ENCODE measurements around the gene IGSF9B.

DNA sequence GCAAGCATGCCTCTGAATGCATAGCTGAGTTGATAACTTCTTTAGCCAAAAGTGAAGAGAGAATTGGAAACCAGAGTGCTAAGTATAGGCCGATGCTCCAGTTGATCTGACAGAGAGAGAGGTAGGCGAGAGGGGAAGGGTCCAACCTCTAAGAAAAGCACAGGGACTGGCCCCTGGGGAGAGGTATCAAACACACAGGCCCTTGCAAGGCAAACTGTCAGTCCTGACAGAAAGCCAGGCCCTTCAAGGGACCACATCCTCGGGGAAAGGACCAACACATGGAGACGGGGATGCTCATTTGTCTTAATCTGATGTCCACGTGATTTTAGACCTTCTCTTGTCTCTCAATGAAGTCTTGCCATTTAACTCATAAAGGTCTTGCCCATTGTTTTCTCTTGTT is 67.6 kb downstream of the IGSF9B start:
- TF ChIP-seq, protein P1, sequence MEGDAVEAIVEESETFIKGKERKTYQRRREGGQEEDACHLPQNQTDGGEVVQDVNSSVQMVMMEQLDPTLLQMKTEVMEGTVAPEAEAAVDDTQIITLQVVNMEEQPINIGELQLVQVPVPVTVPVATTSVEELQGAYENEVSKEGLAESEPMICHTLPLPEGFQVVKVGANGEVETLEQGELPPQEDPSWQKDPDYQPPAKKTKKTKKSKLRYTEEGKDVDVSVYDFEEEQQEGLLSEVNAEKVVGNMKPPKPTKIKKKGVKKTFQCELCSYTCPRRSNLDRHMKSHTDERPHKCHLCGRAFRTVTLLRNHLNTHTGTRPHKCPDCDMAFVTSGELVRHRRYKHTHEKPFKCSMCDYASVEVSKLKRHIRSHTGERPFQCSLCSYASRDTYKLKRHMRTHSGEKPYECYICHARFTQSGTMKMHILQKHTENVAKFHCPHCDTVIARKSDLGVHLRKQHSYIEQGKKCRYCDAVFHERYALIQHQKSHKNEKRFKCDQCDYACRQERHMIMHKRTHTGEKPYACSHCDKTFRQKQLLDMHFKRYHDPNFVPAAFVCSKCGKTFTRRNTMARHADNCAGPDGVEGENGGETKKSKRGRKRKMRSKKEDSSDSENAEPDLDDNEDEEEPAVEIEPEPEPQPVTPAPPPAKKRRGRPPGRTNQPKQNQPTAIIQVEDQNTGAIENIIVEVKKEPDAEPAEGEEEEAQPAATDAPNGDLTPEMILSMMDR (IDR thresholded peaks at IDR 0.05; ENCODE audit: low read depth, low read length, missing input control), result no peak
- TF ChIP-seq EGR1 (IDR thresholded peaks at IDR 0.05; ENCODE audit: low read depth in 2 of 2) (no peak), YY1 (IDR thresholded peaks at IDR 0.05) (no peak), TAF1 (conservative IDR thresholded peaks at IDR 0.05) (no peak), NR2F2 (IDR thresholded peaks at IDR 0.05) (no peak), RAD21 (IDR thresholded peaks at IDR 0.05) (no peak), FOXA1 (IDR thresholded peaks at IDR 0.05) (no peak), SP1 (IDR thresholded peaks at IDR 0.05) (no peak), RXRA (IDR thresholded peaks at IDR 0.05) (no peak), JUND (IDR thresholded peaks at IDR 0.05) (no peak)
- TF ChIP-seq, protein P2, sequence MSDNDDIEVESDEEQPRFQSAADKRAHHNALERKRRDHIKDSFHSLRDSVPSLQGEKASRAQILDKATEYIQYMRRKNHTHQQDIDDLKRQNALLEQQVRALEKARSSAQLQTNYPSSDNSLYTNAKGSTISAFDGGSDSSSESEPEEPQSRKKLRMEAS (IDR thresholded peaks at IDR 0.05), result no peak
- TF ChIP-seq, protein P3, sequence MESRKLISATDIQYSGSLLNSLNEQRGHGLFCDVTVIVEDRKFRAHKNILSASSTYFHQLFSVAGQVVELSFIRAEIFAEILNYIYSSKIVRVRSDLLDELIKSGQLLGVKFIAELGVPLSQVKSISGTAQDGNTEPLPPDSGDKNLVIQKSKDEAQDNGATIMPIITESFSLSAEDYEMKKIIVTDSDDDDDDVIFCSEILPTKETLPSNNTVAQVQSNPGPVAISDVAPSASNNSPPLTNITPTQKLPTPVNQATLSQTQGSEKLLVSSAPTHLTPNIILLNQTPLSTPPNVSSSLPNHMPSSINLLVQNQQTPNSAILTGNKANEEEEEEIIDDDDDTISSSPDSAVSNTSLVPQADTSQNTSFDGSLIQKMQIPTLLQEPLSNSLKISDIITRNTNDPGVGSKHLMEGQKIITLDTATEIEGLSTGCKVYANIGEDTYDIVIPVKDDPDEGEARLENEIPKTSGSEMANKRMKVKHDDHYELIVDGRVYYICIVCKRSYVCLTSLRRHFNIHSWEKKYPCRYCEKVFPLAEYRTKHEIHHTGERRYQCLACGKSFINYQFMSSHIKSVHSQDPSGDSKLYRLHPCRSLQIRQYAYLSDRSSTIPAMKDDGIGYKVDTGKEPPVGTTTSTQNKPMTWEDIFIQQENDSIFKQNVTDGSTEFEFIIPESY (IDR thresholded peaks at IDR 0.05), result no peak
- TF ChIP-seq, protein P4, sequence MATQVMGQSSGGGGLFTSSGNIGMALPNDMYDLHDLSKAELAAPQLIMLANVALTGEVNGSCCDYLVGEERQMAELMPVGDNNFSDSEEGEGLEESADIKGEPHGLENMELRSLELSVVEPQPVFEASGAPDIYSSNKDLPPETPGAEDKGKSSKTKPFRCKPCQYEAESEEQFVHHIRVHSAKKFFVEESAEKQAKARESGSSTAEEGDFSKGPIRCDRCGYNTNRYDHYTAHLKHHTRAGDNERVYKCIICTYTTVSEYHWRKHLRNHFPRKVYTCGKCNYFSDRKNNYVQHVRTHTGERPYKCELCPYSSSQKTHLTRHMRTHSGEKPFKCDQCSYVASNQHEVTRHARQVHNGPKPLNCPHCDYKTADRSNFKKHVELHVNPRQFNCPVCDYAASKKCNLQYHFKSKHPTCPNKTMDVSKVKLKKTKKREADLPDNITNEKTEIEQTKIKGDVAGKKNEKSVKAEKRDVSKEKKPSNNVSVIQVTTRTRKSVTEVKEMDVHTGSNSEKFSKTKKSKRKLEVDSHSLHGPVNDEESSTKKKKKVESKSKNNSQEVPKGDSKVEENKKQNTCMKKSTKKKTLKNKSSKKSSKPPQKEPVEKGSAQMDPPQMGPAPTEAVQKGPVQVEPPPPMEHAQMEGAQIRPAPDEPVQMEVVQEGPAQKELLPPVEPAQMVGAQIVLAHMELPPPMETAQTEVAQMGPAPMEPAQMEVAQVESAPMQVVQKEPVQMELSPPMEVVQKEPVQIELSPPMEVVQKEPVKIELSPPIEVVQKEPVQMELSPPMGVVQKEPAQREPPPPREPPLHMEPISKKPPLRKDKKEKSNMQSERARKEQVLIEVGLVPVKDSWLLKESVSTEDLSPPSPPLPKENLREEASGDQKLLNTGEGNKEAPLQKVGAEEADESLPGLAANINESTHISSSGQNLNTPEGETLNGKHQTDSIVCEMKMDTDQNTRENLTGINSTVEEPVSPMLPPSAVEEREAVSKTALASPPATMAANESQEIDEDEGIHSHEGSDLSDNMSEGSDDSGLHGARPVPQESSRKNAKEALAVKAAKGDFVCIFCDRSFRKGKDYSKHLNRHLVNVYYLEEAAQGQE (IDR thresholded peaks at IDR 0.05), result no peak
- TF ChIP-seq, protein P5, sequence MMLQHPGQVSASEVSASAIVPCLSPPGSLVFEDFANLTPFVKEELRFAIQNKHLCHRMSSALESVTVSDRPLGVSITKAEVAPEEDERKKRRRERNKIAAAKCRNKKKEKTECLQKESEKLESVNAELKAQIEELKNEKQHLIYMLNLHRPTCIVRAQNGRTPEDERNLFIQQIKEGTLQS (IDR thresholded peaks at IDR 0.05), result no peak

Data from liver (tissue), 3 donors.